ENCODE measurements around the gene ARHGEF28.

Gene ARHGEF28

DNA sequence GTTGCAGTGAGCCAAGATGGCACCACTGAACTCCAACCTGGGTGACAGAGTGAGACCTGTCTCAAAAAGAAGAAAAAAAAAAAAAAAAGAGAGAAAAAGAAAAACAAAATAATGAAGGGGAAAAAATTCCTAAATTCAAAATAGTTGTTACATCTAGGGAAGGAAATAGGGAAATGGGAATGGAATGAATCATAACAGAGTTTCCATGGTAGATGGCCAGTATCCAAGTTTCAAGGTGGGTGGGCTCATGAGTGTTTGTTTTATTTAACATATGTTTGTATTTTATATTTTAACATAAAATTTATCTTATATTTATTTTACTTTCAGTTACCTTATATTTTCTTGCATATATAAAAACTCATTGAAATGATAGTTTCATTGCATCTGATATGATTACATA is 215.6 kb downstream of the ARHGEF28 start:
- Histone ChIP-seq H3F3A (ENCODE audit: insufficient read depth, low read length) (no peaks in the 10 kb centered on the region), H2AFZ (ENCODE audit: low read length) (no peak overlapping the region), H3K79me2 (ENCODE audit: low read length) (no peaks in the 10 kb centered on the region), H3K27me3 (replicated peaks; ENCODE audit: insufficient read depth, low read length) (no peaks in the 10 kb centered on the region), H3K9ac (ENCODE audit: low read length) (no peak overlapping the region), H3K9me3 (replicated peaks; ENCODE audit: insufficient read depth, low read length) (no peaks in the 10 kb centered on the region), H3K4me1 (ENCODE audit: low read length) (no peaks in the 10 kb centered on the region), H3K4me3 (ENCODE audit: low read length) (no peak overlapping the region), H3K9me2 (replicated peaks; ENCODE audit: insufficient read depth, low read length) (no peaks in the 10 kb centered on the region), H3K27ac (ENCODE audit: low read length) (no peak overlapping the region), H4K20me1 (ENCODE audit: insufficient read depth, low read length) (no peaks in the 10 kb centered on the region), H3K36me3 (replicated peaks; ENCODE audit: insufficient read depth, low read length) (no peaks in the 10 kb centered on the region), H3K4me2 (ENCODE audit: low read depth, low read length) (no peak overlapping the region)
- no peak for DNase-seq
- TF ChIP-seq EZH2 (optimal IDR thresholded peaks at IDR 0.05; ENCODE audit: low read depth, low read length) (no peak), EZH2phosphoT487 (IDR thresholded peaks at IDR 0.05; ENCODE audit: low read length) (no peak), CTCF (IDR thresholded peaks at IDR 0.05; ENCODE audit: low read length) (no peak)

DNA sequence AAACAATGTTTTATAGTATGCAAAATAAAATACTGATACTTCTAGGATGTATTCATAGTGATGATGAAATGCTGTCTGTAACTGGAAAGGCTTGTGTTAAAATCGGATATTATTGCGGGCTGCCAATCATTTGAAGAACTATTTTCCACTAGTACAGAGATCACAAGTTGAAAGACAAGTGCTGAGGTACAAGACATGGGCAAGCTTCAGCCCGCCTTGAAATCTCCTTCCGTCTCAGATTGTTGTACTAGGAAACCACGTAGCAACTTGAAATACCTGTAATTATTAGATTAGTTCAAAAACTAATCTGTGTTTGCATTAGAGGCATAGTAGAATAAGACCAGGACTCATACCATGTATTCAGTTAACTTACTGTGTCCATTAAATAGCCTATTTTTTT is 218.2 kb downstream of the ARHGEF28 start:
- Histone ChIP-seq H3K9ac (ENCODE audit: low read length) (no peak overlapping the region), H3K36me3 (replicated peaks; ENCODE audit: insufficient read depth, low read length) (no peaks in the 10 kb centered on the region), H3K9me2 (replicated peaks; ENCODE audit: insufficient read depth, low read length) (no peaks in the 10 kb centered on the region), H3K27me3 (replicated peaks; ENCODE audit: insufficient read depth, low read length) (no peaks in the 10 kb centered on the region), H2AFZ (ENCODE audit: low read length) (no peak overlapping the region), H3K9me3 (replicated peaks; ENCODE audit: insufficient read depth, low read length) (no peaks in the 10 kb centered on the region), H3K4me2 (ENCODE audit: low read depth, low read length) (no peak overlapping the region), H3K27ac (ENCODE audit: low read length) (no peak overlapping the region), H3F3A (ENCODE audit: insufficient read depth, low read length) (no peaks in the 10 kb centered on the region), H3K4me3 (ENCODE audit: low read length) (no peak overlapping the region), H3K79me2 (ENCODE audit: low read length) (no peaks in the 10 kb centered on the region), H3K4me1 (ENCODE audit: low read length) (no peaks in the 10 kb centered on the region), H4K20me1 (ENCODE audit: insufficient read depth, low read length) (no peaks in the 10 kb centered on the region)
- no peak for DNase-seq
- TF ChIP-seq EZH2phosphoT487 (IDR thresholded peaks at IDR 0.05; ENCODE audit: low read length), result no peak
- TF ChIP-seq EZH2 (optimal IDR thresholded peaks at IDR 0.05; ENCODE audit: low read depth, low read length), result no peak
- no peak for TF ChIP-seq CTCF (IDR thresholded peaks at IDR 0.05; ENCODE audit: low read length)

- no peak overlapping the region for H2AFZ ChIP-seq (ENCODE audit: low read length)
- no peak overlapping the region for H3K4me3 ChIP-seq (ENCODE audit: low read length)
- no peak for TF ChIP-seq CTCF (IDR thresholded peaks at IDR 0.05; ENCODE audit: low read length)
- TF ChIP-seq EZH2phosphoT487 (IDR thresholded peaks at IDR 0.05; ENCODE audit: low read length), result no peak
- no peak for TF ChIP-seq EZH2 (optimal IDR thresholded peaks at IDR 0.05; ENCODE audit: low read depth, low read length)
- no peaks in the 10 kb centered on the region for H4K20me1 ChIP-seq (ENCODE audit: insufficient read depth, low read length)
- H3F3A ChIP-seq (ENCODE audit: insufficient read depth, low read length), result no peaks in the 10 kb centered on the region
- no peaks in the 10 kb centered on the region for H3K9me3 ChIP-seq (replicated peaks; ENCODE audit: insufficient read depth, low read length)
- H3K79me2 ChIP-seq (ENCODE audit: low read length), result no peaks in the 10 kb centered on the region
- H3K27me3 ChIP-seq (replicated peaks; ENCODE audit: insufficient read depth, low read length), result no peaks in the 10 kb centered on the region
- no peak overlapping the region for H3K9ac ChIP-seq (ENCODE audit: low read length)
- no peaks in the 10 kb centered on the region for H3K4me1 ChIP-seq (ENCODE audit: low read length)
- DNase-seq, result no peak
- no peak overlapping the region for H3K27ac ChIP-seq (ENCODE audit: low read length)
- H3K4me2 ChIP-seq (ENCODE audit: low read depth, low read length), result no peak overlapping the region
- no peaks in the 10 kb centered on the region for H3K9me2 ChIP-seq (replicated peaks; ENCODE audit: insufficient read depth, low read length)
- H3K36me3 ChIP-seq (replicated peaks; ENCODE audit: insufficient read depth, low read length), result no peaks in the 10 kb centered on the region
Observed at GRCh38 chr5:73851471-73852181, 225.6 kb downstream of the ARHGEF28 start.
